GM18505 (cell line): ENCODE measurements around the gene SMTNL2.

ENCODE experiments used
- ATAC-seq: cut with Tn5 transposase; IDR thresholded peaks from one replicate; pipeline ENCODE4 v1.9.1; 2021; ENCODE audit not compliant: unreplicated experiment
- POLR2A ChIP-seq: IDR thresholded peaks from 4 replicates; pipeline ENCODE4 v1.6.1; 2011; ENCODE audit warnings: borderline replicate concordance; ENCODE audit not compliant: insufficient read depth, insufficient read length; ENCODE audit errors: extremely low read depth

The SMTNL2 gene

GRCh38 chr17:4542003-4542725 is 42.2 kb upstream of the SMTNL2 start:
- ATAC-seq, result no peak
- TF ChIP-seq POLR2A, result no peak

GRCh38 chr17:4542726-4543191 is 41.6 kb upstream of the SMTNL2 start:
- ATAC-seq, result no peak
- TF ChIP-seq POLR2A, result no peak

- no peak for TF ChIP-seq POLR2A
- no peak for ATAC-seq
These were observed 40.7 kb upstream of the SMTNL2 start for GRCh38 chr17:4543557-4544026.

- no peak for TF ChIP-seq POLR2A
- no peak for ATAC-seq
These were observed 40.0 kb upstream of the SMTNL2 start for GRCh38 chr17:4544135-4544950.

- no peak for ATAC-seq
- TF ChIP-seq POLR2A, result no peak
These were observed 39.4 kb upstream of the SMTNL2 start for GRCh38 chr17:4544951-4545216.

- ATAC-seq, result no peak
- no peak for TF ChIP-seq POLR2A
These were observed 38.9 kb upstream of the SMTNL2 start for GRCh38 chr17:4545217-4545951.

- no peak for TF ChIP-seq POLR2A
- ATAC-seq, result no peak
These were observed 37.0 kb upstream of the SMTNL2 start for GRCh38 chr17:4547118-4547906.

- ATAC-seq, result no peak
- TF ChIP-seq POLR2A, result no peak
These were observed 36.3 kb upstream of the SMTNL2 start for GRCh38 chr17:4548061-4548461.

GRCh38 chr17:4548721-4549531 is 35.4 kb upstream of the SMTNL2 start:
- no peak for TF ChIP-seq POLR2A
- no peak for ATAC-seq

- no peak for TF ChIP-seq POLR2A
- ATAC-seq, result no peak
These were observed 34.4 kb upstream of the SMTNL2 start for GRCh38 chr17:4549781-4550533.

GRCh38 chr17:4550534-4551039 is 33.7 kb upstream of the SMTNL2 start:
- no peak for ATAC-seq
- no peak for TF ChIP-seq POLR2A

GRCh38 chr17:4551141-4551540 is 33.2 kb upstream of the SMTNL2 start:
- TF ChIP-seq POLR2A, result no peak
- no peak for ATAC-seq
